ENCODE measurements around the gene UHRF2.

The UHRF2 gene

DNA sequence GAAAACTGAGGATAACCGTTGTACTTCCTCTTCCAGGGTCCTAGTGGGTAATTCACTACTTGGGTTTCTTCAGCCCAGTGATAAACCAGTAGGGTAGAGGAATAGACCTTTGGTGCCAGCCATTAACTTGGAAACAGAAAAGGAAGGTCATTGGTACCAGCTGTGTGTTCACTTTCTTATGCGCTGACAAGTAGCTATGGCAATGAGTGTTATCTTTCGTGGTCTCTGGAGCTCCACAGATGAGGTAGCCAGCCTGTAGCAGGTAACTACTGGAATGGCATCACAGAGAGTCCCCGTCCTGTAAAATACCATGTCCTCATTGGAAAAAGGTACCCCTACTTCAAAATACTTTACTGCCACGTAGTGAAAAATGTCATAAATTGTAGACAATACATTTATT, 2.3 kb downstream of the UHRF2 start:
- Histone ChIP-seq H3K79me2 (ENCODE audit: control insufficient read depth, insufficient read depth, low read length, poor library complexity) (peaks cover 21% of the 10 kb centered on the region), H3K79me1 (ENCODE audit: low read length) (peaks cover 15% of the 10 kb centered on the region), H2BK12ac (ENCODE audit: low read length) (no peak overlapping the region), H3K27ac (ENCODE audit: low read depth, low read length) (no peak overlapping the region), H2AFZ (ENCODE audit: insufficient read depth, low read length, poor library complexity) (no peak overlapping the region), H3K4me2 (ENCODE audit: low read length) (peak overlapping the region; percentile 41), H3K4ac (ENCODE audit: low read depth, low read length) (peak overlapping the region; percentile 78), H2BK120ac (ENCODE audit: insufficient read depth, low read length, poor library complexity) (no peak overlapping the region), H4K8ac (ENCODE audit: low read depth, low read length) (no peak overlapping the region), H3K27me3 (ENCODE audit: insufficient read depth, low read length) (no peaks in the 10 kb centered on the region), H2BK5ac (ENCODE audit: low read depth, low read length, poor library complexity) (no peak overlapping the region), H3K4me3 (ENCODE audit: low read depth, low read length) (no peak overlapping the region), H3K18ac (ENCODE audit: low read length) (no peak overlapping the region), H4K91ac (ENCODE audit: low read depth, low read length) (no peak overlapping the region), H2AK5ac (ENCODE audit: low read length) (no peak overlapping the region), H3K36me3 (ENCODE audit: control insufficient read depth in 1 of 2, insufficient read depth in 2 of 2, low read length in 2 of 2) (peaks cover 0 to 4% of the 10 kb centered on the region in 2 experiments), H3K9me3 (ENCODE audit: insufficient read depth, low read depth, low read length) (no peaks in the 10 kb centered on the region), H3K4me1 (ENCODE audit: control insufficient read depth in 1 of 2, insufficient read depth in 2 of 2, low read length in 2 of 2) (peaks cover 3 to 7% of the 10 kb centered on the region in 2 experiments), H3K14ac (ENCODE audit: low read length) (no peak overlapping the region), H3K23ac (ENCODE audit: low read length) (peak overlapping the region; percentile 21), H4K12ac (ENCODE audit: low read depth, low read length) (no peak overlapping the region), H3K9ac (ENCODE audit: low read length) (no peak overlapping the region)
- no CpG with 5 or more reads among the region's 5 CpGs for WGBS (ENCODE audit: extremely low coverage, insufficient coverage, insufficient read length)
- DNase-seq, result no peak

DNA sequence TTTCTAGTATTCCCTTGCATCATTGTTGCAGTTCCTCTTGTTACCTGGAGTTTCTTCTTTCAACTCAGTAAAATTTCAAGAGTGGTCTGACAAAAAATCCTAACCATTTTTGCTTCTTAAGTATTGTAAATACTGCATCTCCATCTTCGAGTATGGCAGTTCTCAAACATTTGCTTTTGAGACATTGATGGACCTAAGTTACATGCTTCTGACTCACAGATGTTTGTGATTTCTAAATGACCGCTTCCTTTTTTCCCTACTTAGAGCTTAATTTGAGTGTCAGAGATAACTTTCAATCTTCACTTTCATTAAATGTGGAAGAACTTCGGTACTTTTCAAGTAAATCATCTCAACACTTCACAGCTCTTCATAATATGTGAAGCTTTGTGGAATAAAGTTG, 4.2 kb downstream of the UHRF2 start:
- Histone ChIP-seq H3K4me2 (ENCODE audit: low read length) (no peak overlapping the region), H2AK5ac (ENCODE audit: low read length) (no peak overlapping the region), H4K8ac (ENCODE audit: low read depth, low read length) (no peak overlapping the region), H2AFZ (ENCODE audit: insufficient read depth, low read length, poor library complexity) (no peak overlapping the region), H3K23ac (ENCODE audit: low read length) (no peak overlapping the region), H3K9ac (ENCODE audit: low read length) (no peak overlapping the region), H3K27ac (ENCODE audit: low read depth, low read length) (no peak overlapping the region), H4K91ac (ENCODE audit: low read depth, low read length) (no peak overlapping the region), H2BK12ac (ENCODE audit: low read length) (no peak overlapping the region), H4K12ac (ENCODE audit: low read depth, low read length) (no peak overlapping the region), H2BK120ac (ENCODE audit: insufficient read depth, low read length, poor library complexity) (no peak overlapping the region), H3K4me1 (ENCODE audit: control insufficient read depth in 1 of 2, insufficient read depth in 2 of 2, low read length in 2 of 2) (peaks cover 3 to 6% of the 10 kb centered on the region in 2 experiments), H3K14ac (ENCODE audit: low read length) (no peak overlapping the region), H3K79me2 (ENCODE audit: control insufficient read depth, insufficient read depth, low read length, poor library complexity) (peaks cover 21% of the 10 kb centered on the region), H3K4me3 (ENCODE audit: low read depth, low read length) (no peak overlapping the region), H3K36me3 (ENCODE audit: control insufficient read depth in 1 of 2, insufficient read depth in 2 of 2, low read length in 2 of 2) (peaks cover 2 to 8% of the 10 kb centered on the region in 2 experiments), H3K9me3 (ENCODE audit: insufficient read depth, low read depth, low read length) (no peaks in the 10 kb centered on the region), H3K4ac (ENCODE audit: low read depth, low read length) (peak overlapping the region; percentile 86), H3K18ac (ENCODE audit: low read length) (no peak overlapping the region), H3K27me3 (ENCODE audit: insufficient read depth, low read length) (no peaks in the 10 kb centered on the region), H2BK5ac (ENCODE audit: low read depth, low read length, poor library complexity) (no peak overlapping the region), H3K79me1 (ENCODE audit: low read length) (peaks cover 15% of the 10 kb centered on the region)
- peak in 1 of 2 donors; percentile 4 for DNase-seq
- WGBS (ENCODE audit: extremely low coverage, insufficient coverage, insufficient read length), result no CpG with 5 or more reads among the region's 3 CpGs

- H4K8ac ChIP-seq (ENCODE audit: low read depth, low read length), result no peak overlapping the region
- peaks cover 14% of the 10 kb centered on the region for H3K79me2 ChIP-seq (ENCODE audit: control insufficient read depth, insufficient read depth, low read length, poor library complexity)
- no peak for DNase-seq
- no peak overlapping the region for H2AK5ac ChIP-seq (ENCODE audit: low read length)
- H3K27ac ChIP-seq (ENCODE audit: low read depth, low read length), result no peak overlapping the region
- no peak overlapping the region for H2BK12ac ChIP-seq (ENCODE audit: low read length)
- H3K27me3 ChIP-seq (ENCODE audit: insufficient read depth, low read length), result no peaks in the 10 kb centered on the region
- H3K36me3 ChIP-seq (ENCODE audit: control insufficient read depth in 1 of 2, insufficient read depth in 2 of 2, low read length in 2 of 2), result peaks cover 2 to 10% of the 10 kb centered on the region in 2 experiments
- H3K79me1 ChIP-seq (ENCODE audit: low read length), result peaks cover 2% of the 10 kb centered on the region
- H4K91ac ChIP-seq (ENCODE audit: low read depth, low read length), result no peak overlapping the region
- no peak overlapping the region for H4K12ac ChIP-seq (ENCODE audit: low read depth, low read length)
- no CpG with 5 or more reads among the region's 3 CpGs for WGBS (ENCODE audit: extremely low coverage, insufficient coverage, insufficient read length)
- H2AFZ ChIP-seq (ENCODE audit: insufficient read depth, low read length, poor library complexity), result no peak overlapping the region
- H3K4me3 ChIP-seq (ENCODE audit: low read depth, low read length), result no peak overlapping the region
- no peak overlapping the region for H2BK120ac ChIP-seq (ENCODE audit: insufficient read depth, low read length, poor library complexity)
- H3K9me3 ChIP-seq (ENCODE audit: insufficient read depth, low read depth, low read length), result no peaks in the 10 kb centered on the region
- H3K9ac ChIP-seq (ENCODE audit: low read length), result no peak overlapping the region
- H3K18ac ChIP-seq (ENCODE audit: low read length), result no peak overlapping the region
- no peak overlapping the region for H3K23ac ChIP-seq (ENCODE audit: low read length)
- peaks cover 2 to 3% of the 10 kb centered on the region in 2 experiments for H3K4me1 ChIP-seq (ENCODE audit: control insufficient read depth in 1 of 2, insufficient read depth in 2 of 2, low read length in 2 of 2)
- H2BK5ac ChIP-seq (ENCODE audit: low read depth, low read length, poor library complexity), result no peak overlapping the region
- no peak overlapping the region for H3K4me2 ChIP-seq (ENCODE audit: low read length)
- no peak overlapping the region for H3K14ac ChIP-seq (ENCODE audit: low read length)
- H3K4ac ChIP-seq (ENCODE audit: low read depth, low read length), result no peak overlapping the region
Measured at GRCh38 chr9:6418764-6419163, 5.8 kb downstream of the UHRF2 start.

DNA sequence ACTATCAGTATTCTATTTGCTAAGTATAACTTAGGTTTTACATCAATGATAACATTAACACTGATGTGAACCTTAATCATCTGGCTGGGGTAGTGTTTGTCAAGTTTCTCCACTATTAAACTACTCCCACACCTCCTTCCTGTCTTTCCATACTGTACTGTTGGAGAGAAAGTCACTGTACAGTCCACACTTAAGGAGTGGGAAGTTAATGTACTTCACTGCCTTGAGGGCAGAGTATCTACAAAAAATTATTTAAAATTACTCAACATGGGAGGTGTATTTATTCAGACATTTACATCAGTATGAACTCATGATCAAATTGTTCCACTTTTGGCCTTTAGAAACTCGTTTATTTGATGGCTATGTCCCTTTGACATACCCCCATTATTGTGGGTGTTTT, 11.9 kb downstream of the UHRF2 start:
- H4K12ac ChIP-seq (ENCODE audit: low read depth, low read length), result no peak overlapping the region
- no peak overlapping the region for H3K4me2 ChIP-seq (ENCODE audit: low read length)
- H2BK5ac ChIP-seq (ENCODE audit: low read depth, low read length, poor library complexity), result no peak overlapping the region
- H3K9ac ChIP-seq (ENCODE audit: low read length), result no peak overlapping the region
- WGBS (ENCODE audit: extremely low coverage, insufficient coverage, insufficient read length), result no CpG with 5 or more reads among the region's 1 CpG
- no peak overlapping the region for H4K91ac ChIP-seq (ENCODE audit: low read depth, low read length)
- no peak overlapping the region for H2AK5ac ChIP-seq (ENCODE audit: low read length)
- no peak overlapping the region for H2BK12ac ChIP-seq (ENCODE audit: low read length)
- H3K9me3 ChIP-seq (ENCODE audit: insufficient read depth, low read depth, low read length), result no peaks in the 10 kb centered on the region
- peaks cover 4% of the 10 kb centered on the region for H3K79me2 ChIP-seq (ENCODE audit: control insufficient read depth, insufficient read depth, low read length, poor library complexity)
- no peak overlapping the region for H3K23ac ChIP-seq (ENCODE audit: low read length)
- H3K27ac ChIP-seq (ENCODE audit: low read depth, low read length), result no peak overlapping the region
- H4K8ac ChIP-seq (ENCODE audit: low read depth, low read length), result no peak overlapping the region
- no peaks in the 10 kb centered on the region for H3K4me1 ChIP-seq (ENCODE audit: control insufficient read depth in 1 of 2, insufficient read depth in 2 of 2, low read length in 2 of 2)
- no peak overlapping the region for H3K4me3 ChIP-seq (ENCODE audit: low read depth, low read length)
- H3K18ac ChIP-seq (ENCODE audit: low read length), result no peak overlapping the region
- no peak overlapping the region for H2BK120ac ChIP-seq (ENCODE audit: insufficient read depth, low read length, poor library complexity)
- no peak for DNase-seq
- no peaks in the 10 kb centered on the region for H3K27me3 ChIP-seq (ENCODE audit: insufficient read depth, low read length)
- H3K36me3 ChIP-seq (ENCODE audit: control insufficient read depth in 1 of 2, insufficient read depth in 2 of 2, low read length in 2 of 2), result peaks cover 2 to 7% of the 10 kb centered on the region in 2 experiments
- no peak overlapping the region for H2AFZ ChIP-seq (ENCODE audit: insufficient read depth, low read length, poor library complexity)
- H3K79me1 ChIP-seq (ENCODE audit: low read length), result no peaks in the 10 kb centered on the region
- no peak overlapping the region for H3K14ac ChIP-seq (ENCODE audit: low read length)
- no peak overlapping the region for H3K4ac ChIP-seq (ENCODE audit: low read depth, low read length)

Data from trophoblast cell (in vitro differentiated cells and primary cell).